ENCODE data around the gene DMXL2.

DNA sequence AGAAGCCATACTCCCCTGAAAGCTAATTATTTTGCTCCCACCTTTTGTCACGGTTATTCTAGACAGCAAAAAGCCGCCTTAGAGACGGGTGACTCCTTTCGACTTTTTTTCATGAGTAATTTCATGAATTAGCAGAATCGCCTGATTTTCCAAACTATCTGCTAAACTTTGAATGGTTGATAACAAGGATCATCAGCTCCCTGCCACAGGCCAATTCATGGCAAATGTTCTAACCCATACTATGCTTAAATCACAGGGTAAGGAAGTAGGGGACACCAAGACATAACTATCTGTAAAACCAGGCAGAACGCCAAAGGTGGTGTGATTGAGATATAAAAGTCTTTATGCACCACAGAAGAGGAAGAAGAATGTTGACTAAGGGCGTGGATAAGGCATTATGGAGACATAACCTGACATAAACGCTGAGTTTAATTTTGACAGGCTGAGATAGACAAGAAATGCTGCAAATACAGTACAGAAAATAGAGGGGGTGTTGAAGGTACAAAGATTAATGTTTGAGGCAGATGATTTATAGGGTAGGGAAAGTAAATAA, 891 bp upstream of the DMXL2 start:
- TF ChIP-seq CTCF (IDR thresholded peaks at IDR 0.05) (no peak), POLR2A (IDR thresholded peaks at IDR 0.05) (no peak)
